GM19238 (cell line): ENCODE data around the gene HDAC2.
A peak's percentile ranks its signal among the peaks of the same experiment; 100 is the strongest.
"Not testable (repeated sequence)": the region's sequence is repeated elsewhere in the genome, so short reads cannot be mapped to it uniquely, and the experiment has no call there.

Experiments used
- DNase-seq: peaks from one replicate; pipeline ENCODE4 v3.0.0; 2011; ENCODE audit warnings: low spot score; ENCODE audit not compliant: insufficient read length

HDAC2 gene

GRCh38 chr6:113920663-113921267 lies 50.2 kb downstream of the HDAC2 start:
- no peak for DNase-seq

GRCh38 chr6:113910285-113910684 lies 60.7 kb downstream of the HDAC2 start:
- not testable (repeated sequence) for DNase-seq

- DNase-seq, result peak; percentile 10
Measured at GRCh38 chr6:113909224-113909856, 61.6 kb downstream of the HDAC2 start.

- DNase-seq, result no peak
Measured at GRCh38 chr6:113908801-113909200, 62.1 kb downstream of the HDAC2 start.

- no peak for DNase-seq
Measured at GRCh38 chr6:113907102-113907815, 63.7 kb downstream of the HDAC2 start.

GRCh38 chr6:113903666-113904330 lies 67.2 kb downstream of the HDAC2 start:
- no peak for DNase-seq

GRCh38 chr6:113901482-113901881 lies 69.5 kb downstream of the HDAC2 start:
- no peak for DNase-seq

GRCh38 chr6:113894712-113895674 lies 76.0 kb downstream of the HDAC2 start:
- no peak for DNase-seq

GRCh38 chr6:113893866-113894265 lies 77.1 kb downstream of the HDAC2 start:
- DNase-seq, result no peak

GRCh38 chr6:113893451-113893850 lies 77.5 kb downstream of the HDAC2 start:
- no peak for DNase-seq

GRCh38 chr6:113888956-113889630 lies 81.9 kb downstream of the HDAC2 start:
- DNase-seq, result no peak

- no peak for DNase-seq
Measured at GRCh38 chr6:113888493-113888892, 82.5 kb downstream of the HDAC2 start.

GRCh38 chr6:113886512-113886911 lies 84.4 kb downstream of the HDAC2 start:
- no peak for DNase-seq

- DNase-seq, result no peak
Measured at GRCh38 chr6:113884011-113884410, 86.9 kb downstream of the HDAC2 start.
